Calu3 (cell line): Measurements from ENCODE around the gene UBQLN1. TPM values are rescaled to one million over a fixed set of nuclear protein-coding genes. Genes with fewer than 3 reads are reported as not detected.

ENCODE experiments used
- BruUV-seq: library from RNA; stranded (reverse); fragments of 400-500 nt; replicated peaks from 2 replicates; lab custom pipeline; 2021; lab: Mats Ljungman, UMichigan
- CTCF ChIA-PET: fragments of 300-600 bp; sonication (Branson Sonifier 250); formaldehyde crosslinking; loops from one replicate; lab custom pipeline; 2022; ENCODE audit warnings: antibody characterized with exemption; lab: Charles Lee
- DNase-seq: peaks from one replicate; pipeline ENCODE4 v3.0.0; 2022
- H3K27ac Mint-ChIP-seq: one replicate; pipeline ENCODE4 v1.8.0; 2022; ENCODE audit warnings: mixed read lengths; ENCODE audit not compliant: unreplicated experiment
- H3K27me3 Mint-ChIP-seq: one replicate; pipeline ENCODE4 v1.8.0; 2022; ENCODE audit warnings: mixed read lengths; ENCODE audit not compliant: unreplicated experiment
- H3K36me3 Mint-ChIP-seq: one replicate; pipeline ENCODE4 v1.8.0; 2022; ENCODE audit warnings: mild to moderate bottlenecking, moderate library complexity, mixed read lengths; ENCODE audit not compliant: insufficient read depth, unreplicated experiment
- H3K4me1 Mint-ChIP-seq: one replicate; pipeline ENCODE4 v1.8.0; 2022; ENCODE audit warnings: mild to moderate bottlenecking, low read depth, mixed read lengths; ENCODE audit not compliant: unreplicated experiment
- H3K4me3 Mint-ChIP-seq: one replicate; pipeline ENCODE4 v1.8.0; 2022; ENCODE audit warnings: mild to moderate bottlenecking, low read depth, moderate library complexity, mixed read lengths; ENCODE audit not compliant: unreplicated experiment
- H3K9me3 Mint-ChIP-seq: one replicate; pipeline ENCODE4 v1.8.0; 2022; ENCODE audit warnings: low read depth, mixed read lengths; ENCODE audit not compliant: unreplicated experiment
- intact Hi-C: fragments of 100-400 bp; cut with micrococcal nuclease; formaldehyde crosslinking; loops from one replicate; pipeline ENCODE4 v1.10.0; 2022; ENCODE audit not compliant: unreplicated experiment
- total RNA-seq: library from RNA; stranded (reverse); gene quantifications from 2 replicates; pipeline ENCODE4 v1.2.3, GENCODE V29; 2022
- TF ChIP-seq, protein P1 (sequence below): fragments of 200-600 bp; IDR thresholded peaks from one replicate; pipeline ENCODE4 v1.8.0; 2022; ENCODE audit warnings: antibody characterized with exemption; ENCODE audit not compliant: unreplicated experiment

The UBQLN1 gene
- total RNA-seq, 1 experiment from 2014 or later = 108 TPM

DNA sequence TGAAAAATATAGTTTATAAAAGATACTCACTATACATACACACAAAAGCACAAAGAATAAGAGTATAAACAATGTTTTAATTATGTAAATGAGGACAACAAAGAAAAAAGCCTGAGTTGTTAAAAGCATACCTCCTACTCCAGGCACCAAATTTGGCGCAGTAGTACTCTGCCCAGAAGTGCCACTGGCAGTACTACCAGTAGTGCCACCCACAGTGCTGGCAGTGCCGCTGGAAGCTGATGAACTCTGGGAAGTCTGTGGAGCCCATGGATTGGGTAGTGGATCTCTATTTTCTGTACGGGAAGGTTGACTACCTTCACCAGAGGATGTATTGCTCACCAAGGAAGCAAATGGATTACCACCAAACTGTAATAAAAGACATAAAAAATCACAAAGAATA is 30.2 kb downstream of the UBQLN1 start:
- H3K36me3 Mint-ChIP-seq = peaks cover 18% of the 10 kb centered on the region
- H3K27me3 Mint-ChIP-seq = no peaks in the 10 kb centered on the region
- no TSS peak for BruUV-seq
- intact Hi-C loops = no loop called here
- no peak overlapping the region for H3K27ac Mint-ChIP-seq
- no peaks in the 10 kb centered on the region for H3K4me1 Mint-ChIP-seq
- no peaks in the 10 kb centered on the region for H3K9me3 Mint-ChIP-seq
- CTCF ChIA-PET = no interaction called here
- TF ChIP-seq, protein P1, sequence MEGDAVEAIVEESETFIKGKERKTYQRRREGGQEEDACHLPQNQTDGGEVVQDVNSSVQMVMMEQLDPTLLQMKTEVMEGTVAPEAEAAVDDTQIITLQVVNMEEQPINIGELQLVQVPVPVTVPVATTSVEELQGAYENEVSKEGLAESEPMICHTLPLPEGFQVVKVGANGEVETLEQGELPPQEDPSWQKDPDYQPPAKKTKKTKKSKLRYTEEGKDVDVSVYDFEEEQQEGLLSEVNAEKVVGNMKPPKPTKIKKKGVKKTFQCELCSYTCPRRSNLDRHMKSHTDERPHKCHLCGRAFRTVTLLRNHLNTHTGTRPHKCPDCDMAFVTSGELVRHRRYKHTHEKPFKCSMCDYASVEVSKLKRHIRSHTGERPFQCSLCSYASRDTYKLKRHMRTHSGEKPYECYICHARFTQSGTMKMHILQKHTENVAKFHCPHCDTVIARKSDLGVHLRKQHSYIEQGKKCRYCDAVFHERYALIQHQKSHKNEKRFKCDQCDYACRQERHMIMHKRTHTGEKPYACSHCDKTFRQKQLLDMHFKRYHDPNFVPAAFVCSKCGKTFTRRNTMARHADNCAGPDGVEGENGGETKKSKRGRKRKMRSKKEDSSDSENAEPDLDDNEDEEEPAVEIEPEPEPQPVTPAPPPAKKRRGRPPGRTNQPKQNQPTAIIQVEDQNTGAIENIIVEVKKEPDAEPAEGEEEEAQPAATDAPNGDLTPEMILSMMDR = no peak
- no peak overlapping the region for H3K4me3 Mint-ChIP-seq
- no peak for DNase-seq

- Mint-ChIP-seq H3K36me3 (peaks cover 18% of the 10 kb centered on the region), H3K27ac (no peak overlapping the region), H3K9me3 (no peaks in the 10 kb centered on the region), H3K4me1 (no peaks in the 10 kb centered on the region), H3K27me3 (no peaks in the 10 kb centered on the region), H3K4me3 (no peak overlapping the region)
- no peak for DNase-seq
- TF ChIP-seq, protein P1 = no peak
- BruUV-seq = no TSS peak
- CTCF ChIA-PET = interaction anchor here (0.5 to 0.7 kb wide), 2 partner anchors 107 to 722 kb away, joined by 3 to 4 read pairs; no protein-coding TSS in a partner anchor
- intact Hi-C loops = no loop called here
Observed at GRCh38 chr9:83675466-83675865, 32.3 kb downstream of the UBQLN1 start.

GRCh38 chr9:83671451-83671850 is 36.3 kb downstream of the UBQLN1 start:
- intact Hi-C loops = no loop called here
- Mint-ChIP-seq H3K36me3 (peaks cover 2% of the 10 kb centered on the region), H3K27me3 (no peaks in the 10 kb centered on the region), H3K9me3 (no peaks in the 10 kb centered on the region), H3K4me3 (no peak overlapping the region), H3K4me1 (no peaks in the 10 kb centered on the region), H3K27ac (no peak overlapping the region)
- no TSS peak for BruUV-seq
- TF ChIP-seq, protein P1 = no peak
- CTCF ChIA-PET = interaction anchor here (0.5 kb wide), 1 partner anchor 15 kb away, joined by 3 read pairs; no protein-coding TSS in a partner anchor
- DNase-seq = no peak

- DNase-seq = no peak
- CTCF ChIA-PET = no interaction called here
- H3K4me1 Mint-ChIP-seq = no peaks in the 10 kb centered on the region
- no peaks in the 10 kb centered on the region for H3K9me3 Mint-ChIP-seq
- H3K36me3 Mint-ChIP-seq = peaks cover 7% of the 10 kb centered on the region
- intact Hi-C loops = no loop called here
- no peak overlapping the region for H3K27ac Mint-ChIP-seq
- H3K4me3 Mint-ChIP-seq = no peak overlapping the region
- no TSS peak for BruUV-seq
- TF ChIP-seq, protein P1 = no peak
- H3K27me3 Mint-ChIP-seq = no peaks in the 10 kb centered on the region
Observed at GRCh38 chr9:83670381-83670780, 37.4 kb downstream of the UBQLN1 start.
